Measurements from ENCODE around the gene HOXD1.

The HOXD1 gene

GRCh38 chr2:176199902-176200301 lies 11.4 kb downstream of the HOXD1 start:
- no peaks in the 10 kb centered on the region for H3K9me3 ChIP-seq (ENCODE audit: low read length)
- no peak overlapping the region for H3K4me3 ChIP-seq (ENCODE audit: low read depth in 1 of 2, low read length in 2 of 2)
- no peak overlapping the region for H3K27ac ChIP-seq (ENCODE audit: low read depth, low read length)
- no peaks in the 10 kb centered on the region for H3K36me3 ChIP-seq (ENCODE audit: insufficient read depth, low read length)
- no peaks in the 10 kb centered on the region for H3K27me3 ChIP-seq (ENCODE audit: control insufficient read depth in 1 of 2, insufficient read depth in 2 of 2, low read length in 2 of 2)
- no peak overlapping the region for H3K9ac ChIP-seq (ENCODE audit: low read length)
- no peaks in the 10 kb centered on the region for H3K4me1 ChIP-seq (ENCODE audit: insufficient read depth, low read length)

- Histone ChIP-seq H3K4me1 (ENCODE audit: insufficient read depth, low read length) (no peaks in the 10 kb centered on the region), H3K9ac (ENCODE audit: low read length) (no peak overlapping the region), H3K27ac (ENCODE audit: low read depth, low read length) (no peak overlapping the region), H3K27me3 (ENCODE audit: control insufficient read depth in 1 of 2, insufficient read depth in 2 of 2, low read length in 2 of 2) (no peaks in the 10 kb centered on the region), H3K4me3 (ENCODE audit: low read depth in 1 of 2, low read length in 2 of 2) (no peak overlapping the region), H3K9me3 (ENCODE audit: low read length) (no peaks in the 10 kb centered on the region), H3K36me3 (ENCODE audit: insufficient read depth, low read length) (no peaks in the 10 kb centered on the region)
These were observed 12.5 kb downstream of the HOXD1 start for GRCh38 chr2:176200971-176201370.

GRCh38 chr2:176202491-176202890 lies 14.0 kb downstream of the HOXD1 start:
- H3K4me1 ChIP-seq (ENCODE audit: insufficient read depth, low read length) = no peaks in the 10 kb centered on the region
- no peaks in the 10 kb centered on the region for H3K27me3 ChIP-seq (ENCODE audit: control insufficient read depth in 1 of 2, insufficient read depth in 2 of 2, low read length in 2 of 2)
- H3K27ac ChIP-seq (ENCODE audit: low read depth, low read length) = no peak overlapping the region
- no peaks in the 10 kb centered on the region for H3K9me3 ChIP-seq (ENCODE audit: low read length)
- H3K9ac ChIP-seq (ENCODE audit: low read length) = no peak overlapping the region
- no peaks in the 10 kb centered on the region for H3K36me3 ChIP-seq (ENCODE audit: insufficient read depth, low read length)
- H3K4me3 ChIP-seq (ENCODE audit: low read depth in 1 of 2, low read length in 2 of 2) = no peak overlapping the region

- H3K27ac ChIP-seq (ENCODE audit: low read depth, low read length) = no peak overlapping the region
- no peak overlapping the region for H3K4me3 ChIP-seq (ENCODE audit: low read depth in 1 of 2, low read length in 2 of 2)
- H3K9ac ChIP-seq (ENCODE audit: low read length) = no peak overlapping the region
- H3K9me3 ChIP-seq (ENCODE audit: low read length) = no peaks in the 10 kb centered on the region
- H3K36me3 ChIP-seq (ENCODE audit: insufficient read depth, low read length) = no peaks in the 10 kb centered on the region
- H3K4me1 ChIP-seq (ENCODE audit: insufficient read depth, low read length) = no peaks in the 10 kb centered on the region
- H3K27me3 ChIP-seq (ENCODE audit: control insufficient read depth in 1 of 2, insufficient read depth in 2 of 2, low read length in 2 of 2) = no peaks in the 10 kb centered on the region
These were observed 16.7 kb downstream of the HOXD1 start for GRCh38 chr2:176205126-176205525.

- Histone ChIP-seq H3K36me3 (ENCODE audit: insufficient read depth, low read length) (no peaks in the 10 kb centered on the region), H3K4me1 (ENCODE audit: insufficient read depth, low read length) (no peaks in the 10 kb centered on the region), H3K9ac (ENCODE audit: low read length) (no peak overlapping the region), H3K27ac (ENCODE audit: low read depth, low read length) (no peak overlapping the region), H3K4me3 (ENCODE audit: low read depth in 1 of 2, low read length in 2 of 2) (no peak overlapping the region), H3K27me3 (ENCODE audit: control insufficient read depth in 1 of 2, insufficient read depth in 2 of 2, low read length in 2 of 2) (no peaks in the 10 kb centered on the region), H3K9me3 (ENCODE audit: low read length) (no peaks in the 10 kb centered on the region)
These were observed 17.7 kb downstream of the HOXD1 start for GRCh38 chr2:176206136-176206535.

- Histone ChIP-seq H3K27ac (ENCODE audit: low read depth, low read length) (no peak overlapping the region), H3K27me3 (ENCODE audit: control insufficient read depth in 1 of 2, insufficient read depth in 2 of 2, low read length in 2 of 2) (no peaks in the 10 kb centered on the region), H3K9ac (ENCODE audit: low read length) (no peak overlapping the region), H3K4me3 (ENCODE audit: low read depth in 1 of 2, low read length in 2 of 2) (no peak overlapping the region), H3K4me1 (ENCODE audit: insufficient read depth, low read length) (no peaks in the 10 kb centered on the region), H3K36me3 (ENCODE audit: insufficient read depth, low read length) (no peaks in the 10 kb centered on the region), H3K9me3 (ENCODE audit: low read length) (no peaks in the 10 kb centered on the region)
These were observed 18.2 kb downstream of the HOXD1 start for GRCh38 chr2:176206682-176207081.

- H3K9me3 ChIP-seq (ENCODE audit: low read length) = no peaks in the 10 kb centered on the region
- no peak overlapping the region for H3K27ac ChIP-seq (ENCODE audit: low read depth, low read length)
- no peak overlapping the region for H3K9ac ChIP-seq (ENCODE audit: low read length)
These were observed 22.6 kb downstream of the HOXD1 start for GRCh38 chr2:176211110-176211509.

GRCh38 chr2:176212276-176212675 lies 23.8 kb downstream of the HOXD1 start:
- no peaks in the 10 kb centered on the region for H3K27me3 ChIP-seq (ENCODE audit: control insufficient read depth in 1 of 2, insufficient read depth in 2 of 2, low read length in 2 of 2)

More at GRCh38 chr2:176211110-176211509, 22.6 kb downstream of the HOXD1 start:
- H3K36me3 ChIP-seq (ENCODE audit: insufficient read depth, low read length) = no peaks in the 10 kb centered on the region
- no peaks in the 10 kb centered on the region for H3K4me1 ChIP-seq (ENCODE audit: insufficient read depth, low read length)
- no peaks in the 10 kb centered on the region for H3K27me3 ChIP-seq (ENCODE audit: control insufficient read depth in 1 of 2, insufficient read depth in 2 of 2, low read length in 2 of 2)
- H3K4me3 ChIP-seq (ENCODE audit: low read depth in 1 of 2, low read length in 2 of 2) = no peak overlapping the region

GRCh38 chr2:176213406-176213805 lies 24.9 kb downstream of the HOXD1 start:
- Histone ChIP-seq H3K27me3 (ENCODE audit: control insufficient read depth in 1 of 2, insufficient read depth in 2 of 2, low read length in 2 of 2) (no peaks in the 10 kb centered on the region), H3K9me3 (ENCODE audit: low read length) (no peaks in the 10 kb centered on the region), H3K4me1 (ENCODE audit: insufficient read depth, low read length) (no peaks in the 10 kb centered on the region), H3K4me3 (ENCODE audit: low read depth in 1 of 2, low read length in 2 of 2) (no peak overlapping the region), H3K36me3 (ENCODE audit: insufficient read depth, low read length) (no peaks in the 10 kb centered on the region), H3K27ac (ENCODE audit: low read depth, low read length) (no peak overlapping the region), H3K9ac (ENCODE audit: low read length) (no peak overlapping the region)

More at GRCh38 chr2:176212276-176212675, 23.8 kb downstream of the HOXD1 start:
- H3K9me3 ChIP-seq (ENCODE audit: low read length) = no peaks in the 10 kb centered on the region
- no peak overlapping the region for H3K4me3 ChIP-seq (ENCODE audit: low read depth in 1 of 2, low read length in 2 of 2)
- no peak overlapping the region for H3K27ac ChIP-seq (ENCODE audit: low read depth, low read length)
- no peak overlapping the region for H3K9ac ChIP-seq (ENCODE audit: low read length)
- H3K4me1 ChIP-seq (ENCODE audit: insufficient read depth, low read length) = no peaks in the 10 kb centered on the region
- H3K36me3 ChIP-seq (ENCODE audit: insufficient read depth, low read length) = no peaks in the 10 kb centered on the region

GRCh38 chr2:176227874-176228273 lies 39.4 kb downstream of the HOXD1 start:
- no peaks in the 10 kb centered on the region for H3K27me3 ChIP-seq (ENCODE audit: control insufficient read depth in 1 of 2, insufficient read depth in 2 of 2, low read length in 2 of 2)

GRCh38 chr2:176234156-176234555 lies 45.7 kb downstream of the HOXD1 start:
- H3K27me3 ChIP-seq (ENCODE audit: control insufficient read depth in 1 of 2, insufficient read depth in 2 of 2, low read length in 2 of 2) = no peaks in the 10 kb centered on the region
- H3K36me3 ChIP-seq (ENCODE audit: insufficient read depth, low read length) = no peaks in the 10 kb centered on the region
- no peak overlapping the region for H3K9ac ChIP-seq (ENCODE audit: low read length)
- H3K4me3 ChIP-seq (ENCODE audit: low read depth in 1 of 2, low read length in 2 of 2) = no peak overlapping the region
- H3K9me3 ChIP-seq (ENCODE audit: low read length) = no peaks in the 10 kb centered on the region
- H3K27ac ChIP-seq (ENCODE audit: low read depth, low read length) = no peak overlapping the region
- no peaks in the 10 kb centered on the region for H3K4me1 ChIP-seq (ENCODE audit: insufficient read depth, low read length)

More at GRCh38 chr2:176227874-176228273, 39.4 kb downstream of the HOXD1 start:
- Histone ChIP-seq H3K27ac (ENCODE audit: low read depth, low read length) (no peak overlapping the region), H3K9ac (ENCODE audit: low read length) (no peak overlapping the region), H3K4me1 (ENCODE audit: insufficient read depth, low read length) (no peaks in the 10 kb centered on the region), H3K9me3 (ENCODE audit: low read length) (no peaks in the 10 kb centered on the region), H3K4me3 (ENCODE audit: low read depth in 1 of 2, low read length in 2 of 2) (no peak overlapping the region), H3K36me3 (ENCODE audit: insufficient read depth, low read length) (no peaks in the 10 kb centered on the region)

GRCh38 chr2:176234940-176235339 lies 46.5 kb downstream of the HOXD1 start:
- no peaks in the 10 kb centered on the region for H3K36me3 ChIP-seq (ENCODE audit: insufficient read depth, low read length)
- no peaks in the 10 kb centered on the region for H3K27me3 ChIP-seq (ENCODE audit: control insufficient read depth in 1 of 2, insufficient read depth in 2 of 2, low read length in 2 of 2)
- no peaks in the 10 kb centered on the region for H3K9me3 ChIP-seq (ENCODE audit: low read length)
- no peak overlapping the region for H3K9ac ChIP-seq (ENCODE audit: low read length)
- H3K27ac ChIP-seq (ENCODE audit: low read depth, low read length) = no peak overlapping the region
- H3K4me3 ChIP-seq (ENCODE audit: low read depth in 1 of 2, low read length in 2 of 2) = no peak overlapping the region
- H3K4me1 ChIP-seq (ENCODE audit: insufficient read depth, low read length) = no peaks in the 10 kb centered on the region

Measured in muscle layer of colon (tissue), 2 donors.